PFSK-1 (cell line): ENCODE data around the gene KHK.

Experiments
- TAF1 ChIP-seq: IDR thresholded peaks from 2 replicates; pipeline ENCODE4 v1.6.1; 2012; ENCODE audit warnings: low read length, control low read depth, borderline replicate concordance; ENCODE audit not compliant: insufficient read depth
- TF ChIP-seq, protein P1 (sequence below), 2 experiments: IDR thresholded peaks; 2 replicates each; pipeline versions ENCODE4 v1.6.1 to v1.8.0; 2011 to 2012; ENCODE audit warnings: low read depth in 2 of 2, low read length in 2 of 2, control low read depth in 1 of 2, inconsistent platforms in 1 of 2, mild to moderate bottlenecking in 1 of 2, moderate library complexity in 1 of 2; ENCODE audit not compliant: insufficient read depth in 1 of 2

DNA sequence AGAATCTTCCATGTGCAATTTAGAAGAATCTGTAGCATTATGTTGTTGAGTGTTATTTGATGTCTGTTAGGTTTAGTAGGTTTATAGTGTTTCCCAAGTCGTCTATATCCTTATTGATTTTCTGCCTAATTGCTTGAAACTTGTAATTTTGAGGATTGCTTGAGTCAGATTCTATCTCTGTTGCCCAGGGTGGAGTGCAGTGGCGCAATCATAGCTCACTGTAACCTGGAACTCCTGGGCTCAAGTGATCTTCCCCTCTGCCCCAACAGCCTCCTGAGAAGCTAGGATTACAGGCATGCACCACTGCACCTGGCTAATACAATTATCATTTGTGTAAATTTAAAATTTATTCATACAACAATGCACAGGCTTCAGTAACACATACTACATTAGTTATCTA, 59.1 kb downstream of the KHK start:
- no peak for TF ChIP-seq TAF1
- TF ChIP-seq, protein P1, sequence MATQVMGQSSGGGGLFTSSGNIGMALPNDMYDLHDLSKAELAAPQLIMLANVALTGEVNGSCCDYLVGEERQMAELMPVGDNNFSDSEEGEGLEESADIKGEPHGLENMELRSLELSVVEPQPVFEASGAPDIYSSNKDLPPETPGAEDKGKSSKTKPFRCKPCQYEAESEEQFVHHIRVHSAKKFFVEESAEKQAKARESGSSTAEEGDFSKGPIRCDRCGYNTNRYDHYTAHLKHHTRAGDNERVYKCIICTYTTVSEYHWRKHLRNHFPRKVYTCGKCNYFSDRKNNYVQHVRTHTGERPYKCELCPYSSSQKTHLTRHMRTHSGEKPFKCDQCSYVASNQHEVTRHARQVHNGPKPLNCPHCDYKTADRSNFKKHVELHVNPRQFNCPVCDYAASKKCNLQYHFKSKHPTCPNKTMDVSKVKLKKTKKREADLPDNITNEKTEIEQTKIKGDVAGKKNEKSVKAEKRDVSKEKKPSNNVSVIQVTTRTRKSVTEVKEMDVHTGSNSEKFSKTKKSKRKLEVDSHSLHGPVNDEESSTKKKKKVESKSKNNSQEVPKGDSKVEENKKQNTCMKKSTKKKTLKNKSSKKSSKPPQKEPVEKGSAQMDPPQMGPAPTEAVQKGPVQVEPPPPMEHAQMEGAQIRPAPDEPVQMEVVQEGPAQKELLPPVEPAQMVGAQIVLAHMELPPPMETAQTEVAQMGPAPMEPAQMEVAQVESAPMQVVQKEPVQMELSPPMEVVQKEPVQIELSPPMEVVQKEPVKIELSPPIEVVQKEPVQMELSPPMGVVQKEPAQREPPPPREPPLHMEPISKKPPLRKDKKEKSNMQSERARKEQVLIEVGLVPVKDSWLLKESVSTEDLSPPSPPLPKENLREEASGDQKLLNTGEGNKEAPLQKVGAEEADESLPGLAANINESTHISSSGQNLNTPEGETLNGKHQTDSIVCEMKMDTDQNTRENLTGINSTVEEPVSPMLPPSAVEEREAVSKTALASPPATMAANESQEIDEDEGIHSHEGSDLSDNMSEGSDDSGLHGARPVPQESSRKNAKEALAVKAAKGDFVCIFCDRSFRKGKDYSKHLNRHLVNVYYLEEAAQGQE (IDR thresholded peaks at IDR 0.05; ENCODE audit: insufficient read depth in 1 of 2, low read depth in 2 of 2, low read length in 2 of 2) = no peak
